Hepatocyte (in vitro differentiated cells): ENCODE data around the gene EGLN2. TPM values are rescaled to one million over a fixed set of nuclear protein-coding genes. Genes with fewer than 3 reads are reported as not detected.
"Not testable (repeated sequence)": the region's sequence is repeated elsewhere in the genome, so short reads cannot be mapped to it uniquely, and the experiment has no call there.

Source experiments
- DNase-seq: peaks from one replicate; pipeline ENCODE4 v3.0.0-alpha.2; 2016; ENCODE audit warnings: low spot score
- H2AFZ ChIP-seq: fragments of 200-600 bp; sonication (generic); 2 replicates; pipeline ENCODE4 v1.6.0; 2016; ENCODE audit warnings: antibody characterized with exemption, mild to moderate bottlenecking
- H3K27ac ChIP-seq: fragments of 200-600 bp; sonication (generic); 2 replicates; pipeline ENCODE4 v1.5.1; 2016; ENCODE audit warnings: mild to moderate bottlenecking
- H3K27me3 ChIP-seq: fragments of 200-600 bp; sonication (generic); 2 replicates; pipeline ENCODE4 v1.6.1; 2016
- H3K36me3 ChIP-seq: fragments of 200-600 bp; sonication (generic); replicated peaks from 2 replicates; pipeline ENCODE4 v1.5.1; 2016; ENCODE audit warnings: low read depth; ENCODE audit not compliant: insufficient read depth
- H3K4me1 ChIP-seq: fragments of 200-600 bp; sonication (generic); 2 replicates; pipeline ENCODE4 v1.5.1; 2016; ENCODE audit warnings: mild to moderate bottlenecking, moderate library complexity; ENCODE audit not compliant: insufficient read depth
- H3K4me2 ChIP-seq: fragments of 200-600 bp; sonication (generic); 2 replicates; pipeline ENCODE4 v1.6.0; 2016
- H3K4me3 ChIP-seq: fragments of 200-600 bp; sonication (generic); 2 replicates; pipeline ENCODE4 v1.5.1; 2016; ENCODE audit warnings: mild to moderate bottlenecking
- H3K79me2 ChIP-seq: fragments of 200-600 bp; sonication (generic); 2 replicates; pipeline ENCODE4 v1.6.0; 2017; ENCODE audit warnings: mild to moderate bottlenecking
- H3K9me2 ChIP-seq: fragments of 200-600 bp; sonication (generic); replicated peaks from 2 replicates; pipeline ENCODE4 v1.6.0; 2017; ENCODE audit warnings: mild to moderate bottlenecking; ENCODE audit not compliant: insufficient read depth
- H3K9me3 ChIP-seq: fragments of 200-600 bp; sonication (generic); 2 replicates; pipeline ENCODE4 v1.5.1; 2016; ENCODE audit warnings: low read depth, mild to moderate bottlenecking
- H4K20me1 ChIP-seq: fragments of 200-600 bp; sonication (generic); 2 replicates; pipeline ENCODE4 v1.6.0; 2016; ENCODE audit warnings: mild to moderate bottlenecking; ENCODE audit not compliant: insufficient read depth, poor library complexity, severe bottlenecking
- EZH2 ChIP-seq: fragments of 200-600 bp; sonication (generic); IDR thresholded peaks from 2 replicates; pipeline ENCODE4 v1.6.1; 2016; ENCODE audit warnings: antibody characterized with exemption, mild to moderate bottlenecking, borderline replicate concordance
- EZH2phosphoT487 ChIP-seq: fragments of 200-600 bp; sonication (generic); IDR thresholded peaks from one replicate; pipeline ENCODE4 v1.6.1; 2018; ENCODE audit warnings: antibody characterized with exemption, mild to moderate bottlenecking, low read depth, moderate library complexity; ENCODE audit not compliant: unreplicated experiment, severe bottlenecking
- WGBS: methylation state at CpG from one replicate; pipeline ENCODE4 v1.1.6; 2016; ENCODE audit warnings: low lambda C conversion rate; ENCODE audit errors: missing lambda C conversion rate; 5-methylcytosine and 5-hydroxymethylcytosine counted together
- polyA plus RNA-seq: library from polyadenylated mRNA; unstranded; fragments of >200 nt; fragmentation: Nextera tagmentation; extraction: Ambion mirVana; gene quantifications from 2 replicates; pipeline ENCODE4 v1.2.1, GENCODE V29; 2016
- total RNA-seq: library from RNA; depleted of rRNA; stranded (reverse); fragments of >200 nt; gene quantifications from 2 replicates; pipeline ENCODE4 v1.2.3, GENCODE V29; 2014
- TF ChIP-seq, protein P1 (sequence below): fragments of 200-600 bp; sonication (generic); IDR thresholded peaks from 2 replicates; pipeline ENCODE4 v1.5.1; 2016; ENCODE audit warnings: antibody characterized with exemption, mild to moderate bottlenecking; ENCODE audit not compliant: poor library complexity

EGLN2 gene
- total and polyA plus RNA-seq, 2 experiments from 2014 or later = 88.4 to 121 TPM

DNA sequence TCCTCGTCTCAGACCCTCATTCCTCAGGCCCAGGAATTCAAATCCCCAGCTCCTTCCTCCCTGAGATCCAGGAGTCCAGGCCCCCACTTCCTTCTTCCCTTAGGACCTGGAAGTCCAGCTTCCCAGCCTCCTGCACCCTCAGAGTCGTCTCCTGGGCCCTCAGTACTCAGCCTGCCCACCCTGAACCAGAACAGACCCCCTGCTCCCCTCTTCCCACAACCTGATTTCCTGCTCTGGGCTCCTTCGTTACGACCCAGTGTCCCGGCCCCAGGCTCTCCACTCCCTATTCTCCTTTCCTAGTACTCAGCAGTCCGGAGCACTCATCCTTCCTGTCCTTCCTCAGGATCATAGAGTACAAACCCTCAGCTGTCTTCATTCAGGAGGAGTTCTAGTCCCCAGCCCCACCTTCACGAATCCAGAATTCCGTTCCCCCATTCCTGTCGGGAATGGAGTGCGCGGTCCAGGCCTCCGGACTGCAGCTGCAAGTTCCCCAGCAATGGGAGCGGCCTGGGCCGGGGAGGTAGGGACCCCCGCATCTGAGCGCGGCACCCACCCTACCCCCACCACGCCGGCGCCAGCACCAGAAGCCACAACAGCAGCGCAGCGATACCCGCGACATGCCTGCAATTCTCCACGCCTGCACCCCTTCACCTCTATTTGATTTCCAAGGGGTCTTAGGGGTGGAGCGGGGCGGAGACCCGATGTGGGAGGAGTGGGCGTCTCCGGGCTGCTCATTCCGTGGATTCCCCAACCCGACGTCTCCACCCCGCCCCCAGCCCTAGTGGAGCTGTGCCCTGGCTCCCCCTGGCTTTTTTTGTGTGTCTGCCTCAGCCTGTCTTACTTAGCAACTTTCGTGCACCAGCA, 12.7 kb downstream of the EGLN2 start:
- no peaks in the 10 kb centered on the region for H3K27me3 ChIP-seq
- no peaks in the 10 kb centered on the region for H3K9me2 ChIP-seq
- 11% methylated on average over 24 of the region's 35 CpGs for WGBS
- H2AFZ ChIP-seq = peak overlapping the region; percentile 55
- peaks cover 4% of the 10 kb centered on the region for H4K20me1 ChIP-seq
- peaks cover 13% of the 10 kb centered on the region for H3K79me2 ChIP-seq
- TF ChIP-seq, protein P1, sequence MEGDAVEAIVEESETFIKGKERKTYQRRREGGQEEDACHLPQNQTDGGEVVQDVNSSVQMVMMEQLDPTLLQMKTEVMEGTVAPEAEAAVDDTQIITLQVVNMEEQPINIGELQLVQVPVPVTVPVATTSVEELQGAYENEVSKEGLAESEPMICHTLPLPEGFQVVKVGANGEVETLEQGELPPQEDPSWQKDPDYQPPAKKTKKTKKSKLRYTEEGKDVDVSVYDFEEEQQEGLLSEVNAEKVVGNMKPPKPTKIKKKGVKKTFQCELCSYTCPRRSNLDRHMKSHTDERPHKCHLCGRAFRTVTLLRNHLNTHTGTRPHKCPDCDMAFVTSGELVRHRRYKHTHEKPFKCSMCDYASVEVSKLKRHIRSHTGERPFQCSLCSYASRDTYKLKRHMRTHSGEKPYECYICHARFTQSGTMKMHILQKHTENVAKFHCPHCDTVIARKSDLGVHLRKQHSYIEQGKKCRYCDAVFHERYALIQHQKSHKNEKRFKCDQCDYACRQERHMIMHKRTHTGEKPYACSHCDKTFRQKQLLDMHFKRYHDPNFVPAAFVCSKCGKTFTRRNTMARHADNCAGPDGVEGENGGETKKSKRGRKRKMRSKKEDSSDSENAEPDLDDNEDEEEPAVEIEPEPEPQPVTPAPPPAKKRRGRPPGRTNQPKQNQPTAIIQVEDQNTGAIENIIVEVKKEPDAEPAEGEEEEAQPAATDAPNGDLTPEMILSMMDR = peak; percentile 34
- TF ChIP-seq EZH2phosphoT487 = no peak
- H3K4me2 ChIP-seq = peak overlapping the region; percentile 91
- H3K27ac ChIP-seq = peak overlapping the region; percentile 98
- no peaks in the 10 kb centered on the region for H3K36me3 ChIP-seq
- peaks cover 32% of the 10 kb centered on the region for H3K4me1 ChIP-seq
- peak; percentile 77 for DNase-seq
- H3K4me3 ChIP-seq = peak overlapping the region; percentile 24
- no peaks in the 10 kb centered on the region for H3K9me3 ChIP-seq

DNA sequence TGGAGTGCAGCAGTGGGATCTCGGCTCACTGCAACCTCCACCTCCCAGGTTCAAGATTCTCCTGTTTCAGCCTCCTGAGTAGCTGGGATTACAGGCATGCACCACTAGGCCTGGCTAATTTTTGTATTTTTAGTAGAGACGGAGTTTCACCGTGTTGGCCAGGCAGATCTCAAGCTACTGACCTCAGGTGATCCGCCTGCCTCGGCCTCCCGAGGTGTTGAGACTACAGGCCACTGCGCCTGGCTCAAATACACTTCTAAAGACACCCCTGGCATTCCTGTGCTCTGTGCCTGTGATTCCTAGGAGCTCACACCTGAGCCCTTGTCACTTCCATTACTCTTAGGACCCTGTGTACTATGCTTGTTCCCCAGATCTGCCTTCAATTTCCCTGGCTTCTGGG, 13.6 kb downstream of the EGLN2 start:
- H3K36me3 ChIP-seq, H3K9me3 ChIP-seq, DNase-seq, H3K4me3 ChIP-seq, H3K27me3 ChIP-seq, H3K9me2 ChIP-seq, H4K20me1 ChIP-seq, H3K79me2 ChIP-seq, H2AFZ ChIP-seq: not testable (repeated sequence)
- Histone ChIP-seq H3K4me2 (peak overlapping the region; percentile 91), H3K4me1 (peaks cover 32% of the 10 kb centered on the region), H3K27ac (peak overlapping the region; percentile 98)
- WGBS = 77% methylated on average over 7 of the region's 7 CpGs

DNA sequence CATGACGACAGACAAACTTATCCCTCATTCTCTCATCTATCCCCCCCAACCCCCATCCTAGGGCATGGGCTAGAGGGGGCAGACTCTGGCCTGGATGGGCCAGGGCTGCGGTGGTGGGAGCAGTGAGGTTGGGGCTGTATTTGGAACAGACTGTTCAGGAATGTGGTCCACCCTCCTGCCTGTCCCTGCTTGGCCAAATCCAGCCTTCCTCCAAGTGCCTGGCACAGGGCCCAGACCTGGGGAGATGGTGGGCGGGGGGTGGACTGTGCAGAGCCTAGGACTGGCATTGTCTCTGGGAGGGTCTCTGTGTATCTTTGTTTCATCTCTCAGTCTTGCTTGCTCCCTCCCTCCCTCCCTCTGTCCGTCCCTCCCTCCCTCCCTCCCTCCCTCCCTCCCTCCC, 14.2 kb downstream of the EGLN2 start:
- TF ChIP-seq, protein P1 = no peak
- TF ChIP-seq EZH2 = no peak
- TF ChIP-seq EZH2phosphoT487 = no peak
- Histone ChIP-seq H4K20me1 (no peaks in the 10 kb centered on the region), H3K4me3 (no peak overlapping the region), H3K36me3 (no peaks in the 10 kb centered on the region), H3K27me3 (no peaks in the 10 kb centered on the region), H3K4me2 (peak overlapping the region; percentile 91), H3K79me2 (peaks cover 6% of the 10 kb centered on the region), H3K9me3 (no peaks in the 10 kb centered on the region), H3K9me2 (no peaks in the 10 kb centered on the region), H2AFZ (no peak overlapping the region), H3K27ac (peak overlapping the region; percentile 98), H3K4me1 (peaks cover 32% of the 10 kb centered on the region)
- 47% methylated on average over 2 of the region's 4 CpGs for WGBS
- DNase-seq = no peak

DNA sequence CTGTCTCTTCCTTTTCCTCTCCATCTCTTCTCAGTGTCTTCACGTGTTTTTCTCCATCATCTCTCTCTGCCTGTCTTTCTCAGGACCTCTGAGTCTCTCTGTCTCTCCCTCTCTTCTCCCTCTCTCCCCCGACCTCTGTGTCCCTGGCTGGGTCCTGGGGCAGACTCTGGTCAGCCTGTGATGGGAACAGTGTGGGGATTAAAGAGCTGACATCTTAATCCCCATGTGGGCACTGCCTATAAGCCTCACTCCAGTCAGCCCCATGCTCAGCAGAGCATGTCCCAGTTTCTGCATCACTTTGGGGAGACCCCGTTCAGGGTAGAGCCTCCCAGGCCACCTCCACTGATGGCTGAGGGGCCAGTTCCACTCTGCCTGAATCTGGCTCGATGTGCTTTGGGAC, 16.2 kb downstream of the EGLN2 start:
- no peaks in the 10 kb centered on the region for H4K20me1 ChIP-seq
- no peaks in the 10 kb centered on the region for H3K36me3 ChIP-seq
- H3K27ac ChIP-seq = no peak overlapping the region
- H3K9me2 ChIP-seq = no peaks in the 10 kb centered on the region
- no peak for DNase-seq
- peaks cover 28% of the 10 kb centered on the region for H3K4me1 ChIP-seq
- H3K79me2 ChIP-seq = no peaks in the 10 kb centered on the region
- no peak overlapping the region for H3K4me3 ChIP-seq
- H3K9me3 ChIP-seq = no peaks in the 10 kb centered on the region
- H3K27me3 ChIP-seq = no peaks in the 10 kb centered on the region
- no peak overlapping the region for H3K4me2 ChIP-seq
- WGBS = 63% methylated on average over 4 of the region's 4 CpGs
- no peak overlapping the region for H2AFZ ChIP-seq
- no peak for TF ChIP-seq EZH2
